WTC11 (cell line): ENCODE results near the gene NUP62CL. TPM values are rescaled to one million over a fixed set of nuclear protein-coding genes. Genes with fewer than 3 reads are reported as not detected.

Experiments
- ATAC-seq: fragments of 200-7000 bp; cut with Tn5 transposase; 2 replicates; pipeline ENCODE4 v1.10.0; 2021; ENCODE audit warnings: mild to moderate bottlenecking, moderate library complexity
- CTCF ChIA-PET: fragments of 300-600 bp; sonication (Branson Sonifier 250); formaldehyde crosslinking; loops from one replicate; lab custom pipeline; 2021; ENCODE audit warnings: antibody characterized with exemption; lab: Charles Lee
- POLR2A ChIA-PET: fragments of 350-600 bp; sonication (Branson Sonifier 250); formaldehyde crosslinking; loops from one replicate; lab custom pipeline; 2021; ENCODE audit warnings: antibody characterized with exemption; lab: Charles Lee
- DNase-seq: peaks from one replicate; pipeline ENCODE4 v3.0.0; 2021; ENCODE audit warnings: low spot score
- H3K27ac Mint-ChIP-seq: 2 replicates; pipeline ENCODE4 v1.8.0; 2021; ENCODE audit warnings: mixed read lengths
- H3K27me3 Mint-ChIP-seq: 2 replicates; pipeline ENCODE4 v1.8.0; 2021; ENCODE audit warnings: low read depth, mild to moderate bottlenecking, moderate library complexity, mixed read lengths
- H3K36me3 Mint-ChIP-seq: 2 replicates; pipeline ENCODE4 v1.8.0; 2021; ENCODE audit warnings: mixed read lengths
- H3K4me1 Mint-ChIP-seq: 2 replicates; pipeline ENCODE4 v1.8.0; 2022; ENCODE audit warnings: mixed read lengths
- H3K4me3 Mint-ChIP-seq: 2 replicates; pipeline ENCODE4 v1.8.0; 2021; ENCODE audit warnings: mild to moderate bottlenecking, moderate library complexity, mixed read lengths
- H3K9me3 Mint-ChIP-seq: 2 replicates; pipeline ENCODE4 v1.8.0; 2021; ENCODE audit warnings: mixed read lengths
- CTCF ChIP-seq: fragments of 200-600 bp; IDR thresholded peaks from 2 replicates; pipeline ENCODE4 v1.8.0; 2022; ENCODE audit warnings: antibody characterized with exemption
- E2F5 ChIP-seq: sonication (generic); formaldehyde crosslinking; IDR thresholded peaks from 2 replicates; pipeline ENCODE4 v1.8.1; 2022; ENCODE audit warnings: mild to moderate bottlenecking, moderate library complexity, missing genetic modification reagents
- EMX1 ChIP-seq: fragments of 250-450 bp; sonication (Bioruptor Pico); IDR thresholded peaks from 2 replicates; pipeline ENCODE4 v1.8.0; 2021; ENCODE audit warnings: mild to moderate bottlenecking
- GABPB1 ChIP-seq: sonication (generic); formaldehyde crosslinking; IDR thresholded peaks from 2 replicates; pipeline ENCODE4 v1.8.1; 2023; ENCODE audit warnings: mild to moderate bottlenecking, missing genetic modification reagents
- HMGA2 ChIP-seq: fragments of 250-450 bp; sonication (Bioruptor Pico); IDR thresholded peaks from 2 replicates; pipeline ENCODE4 v1.4.0; 2021; ENCODE audit warnings: mild to moderate bottlenecking, moderate library complexity
- HMGXB4 ChIP-seq: sonication (generic); formaldehyde crosslinking; IDR thresholded peaks from 2 replicates; pipeline ENCODE4 v1.8.1; 2023; ENCODE audit warnings: mild to moderate bottlenecking, moderate library complexity, missing genetic modification reagents
- IRF1 ChIP-seq: sonication (generic); formaldehyde crosslinking; IDR thresholded peaks from 2 replicates; pipeline ENCODE4 v1.8.0; 2023; ENCODE audit warnings: missing genetic modification reagents
- MLX ChIP-seq: sonication (generic); formaldehyde crosslinking; IDR thresholded peaks from 2 replicates; pipeline ENCODE4 v1.8.1; 2023; ENCODE audit warnings: mild to moderate bottlenecking, missing genetic modification reagents, moderate library complexity
- NFYB ChIP-seq: sonication (generic); formaldehyde crosslinking; conservative IDR thresholded peaks from 2 replicates; pipeline ENCODE4 v1.8.0; 2022; ENCODE audit warnings: low read depth, missing genetic modification reagents
- RORB ChIP-seq: fragments of 250-450 bp; sonication (Bioruptor Pico); IDR thresholded peaks from 2 replicates; pipeline ENCODE4 v1.9.0; 2021; ENCODE audit warnings: mild to moderate bottlenecking
- SMAD4 ChIP-seq: sonication (generic); formaldehyde crosslinking; IDR thresholded peaks from 2 replicates; pipeline ENCODE4 v1.8.0; 2022; ENCODE audit warnings: mild to moderate bottlenecking, missing genetic modification reagents
- ZNF121 ChIP-seq: sonication (generic); formaldehyde crosslinking; IDR thresholded peaks from 2 replicates; pipeline ENCODE4 v1.8.0; 2023; ENCODE audit warnings: missing genetic modification reagents
- ZNF138 ChIP-seq: sonication (generic); formaldehyde crosslinking; conservative IDR thresholded peaks from 2 replicates; pipeline ENCODE4 v1.8.1; 2022; ENCODE audit warnings: mild to moderate bottlenecking, moderate library complexity, missing genetic modification reagents
- ZNF281 ChIP-seq: sonication (generic); formaldehyde crosslinking; IDR thresholded peaks from 2 replicates; pipeline ENCODE4 v1.8.0; 2023; ENCODE audit warnings: mild to moderate bottlenecking, missing genetic modification reagents
- ZNF512 ChIP-seq: sonication (generic); formaldehyde crosslinking; IDR thresholded peaks from 2 replicates; pipeline ENCODE4 v1.8.1; 2022; ENCODE audit warnings: missing genetic modification reagents, borderline replicate concordance
- total RNA-seq: library from RNA; stranded (reverse); gene quantifications from 3 replicates; pipeline ENCODE4 v1.2.3, GENCODE V29; 2021

NUP62CL gene
- total RNA-seq, 1 experiment from 2014 or later, result 3.3 TPM

GRCh38 chrX:107118322-107119147 is 87.7 kb downstream of the NUP62CL start, which contains the start of gene RBM41:
Gene RBM41 (minus strand): TSS chrX:107118822. CDS start chrX:107118773, 49 bp downstream.
- Mint-ChIP-seq H3K4me1 (peaks cover 8% of the 10 kb centered on the region), H3K9me3 (no peaks in the 10 kb centered on the region), H3K27me3 (no peaks in the 10 kb centered on the region), H3K36me3 (peaks cover 31% of the 10 kb centered on the region), H3K27ac (peak within 1 kb of the TSS; percentile 99)
- ChIA-PET CTCF (interaction anchor here (0.6 to 1.2 kb wide), 3 partner anchors 154 to 537 kb away, joined by 3 to 4 read pairs (median 4); no protein-coding TSS in a partner anchor), POLR2A (interaction anchor here (0.8 kb wide), 1 partner anchor 72 kb away, joined by 4 read pairs; no protein-coding TSS in a partner anchor)
- peak; percentile 99 for ATAC-seq
- no peak for TF ChIP-seq HMGA2 (CRISPR knock-in tag)
- TF ChIP-seq, all 79 proteins: peak for 0
- H3K4me3 Mint-ChIP-seq, result peak within 1 kb of the TSS; percentile 99
- DNase-seq, result peak; percentile 50

- Mint-ChIP-seq H3K4me3 (peak overlapping the region; percentile 99), H3K9me3 (no peaks in the 10 kb centered on the region), H3K4me1 (peaks cover 8% of the 10 kb centered on the region), H3K27ac (no peak overlapping the region), H3K36me3 (peaks cover 36% of the 10 kb centered on the region), H3K27me3 (no peaks in the 10 kb centered on the region)
- TF ChIP-seq IRF1 (no peak), ZNF512 (CRISPR knock-in tag) (no peak), ZNF138 (CRISPR knock-in tag) (no peak), EMX1 (CRISPR knock-in tag) (no peak)
- no peak for DNase-seq
- ATAC-seq, result no peak
- CTCF ChIA-PET, result interaction anchor here (1.2 kb wide), 1 partner anchor 224 kb away, joined by 4 read pairs; no protein-coding TSS in a partner anchor
- POLR2A ChIA-PET, result interaction anchor here (0.8 kb wide), 1 partner anchor 72 kb away, joined by 4 read pairs; no protein-coding TSS in a partner anchor
Measured at GRCh38 chrX:107117993-107118321, 88.3 kb downstream of the NUP62CL start.

GRCh38 chrX:107107459-107107858 is 98.8 kb downstream of the NUP62CL start:
- peaks cover 27% of the 10 kb centered on the region for H3K36me3 Mint-ChIP-seq
- DNase-seq (no peak), ATAC-seq (no peak)
- H3K4me1 Mint-ChIP-seq, result peaks cover 7% of the 10 kb centered on the region
- H3K4me3 Mint-ChIP-seq, result no peak overlapping the region
- ChIA-PET CTCF (no interaction called here), POLR2A (no interaction called here)
- no peaks in the 10 kb centered on the region for H3K27me3 Mint-ChIP-seq
- peak overlapping the region; percentile 8 for H3K27ac Mint-ChIP-seq
- no peaks in the 10 kb centered on the region for H3K9me3 Mint-ChIP-seq
- TF ChIP-seq ZNF281 (CRISPR knock-in tag), result no peak
- TF ChIP-seq CTCF, result no peak
- TF ChIP-seq ZNF512 (CRISPR knock-in tag), result no peak
- TF ChIP-seq E2F5 (CRISPR knock-in tag), result no peak
- no peak for TF ChIP-seq GABPB1 (CRISPR knock-in tag)
- TF ChIP-seq NFYB (CRISPR knock-in tag), result no peak
- TF ChIP-seq SMAD4, result no peak
- no peak for TF ChIP-seq MLX (CRISPR knock-in tag)
- TF ChIP-seq HMGXB4 (CRISPR knock-in tag), result no peak
- TF ChIP-seq EMX1 (CRISPR knock-in tag), result no peak
- no peak for TF ChIP-seq RORB (CRISPR knock-in tag)
- no peak for TF ChIP-seq ZNF121 (CRISPR knock-in tag)
